ENCODE data around the gene CTSE.
"Not testable (repeated sequence)": the region's sequence is repeated elsewhere in the genome, so short reads cannot be mapped to it uniquely, and the experiment has no call there.

The CTSE gene

DNA sequence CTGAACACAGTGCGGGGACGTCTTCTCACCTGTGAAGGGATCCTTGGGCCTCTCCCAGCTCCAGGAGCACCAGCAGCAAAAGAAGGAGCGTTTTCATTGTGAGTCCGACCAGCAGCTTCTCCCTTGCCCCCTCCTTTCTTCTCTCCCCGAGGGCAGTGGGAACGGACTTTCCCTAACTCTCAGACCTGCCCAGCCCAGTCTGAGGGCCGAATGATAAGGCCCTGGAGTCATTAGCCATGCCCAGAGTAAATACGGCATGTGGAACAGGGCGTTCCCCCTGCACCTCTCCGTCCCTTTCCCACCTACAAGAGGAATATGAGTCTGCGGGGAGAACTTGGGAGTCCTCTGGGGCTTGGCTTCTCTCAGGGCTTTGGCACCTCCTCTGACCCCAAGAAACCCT lies at the start of gene CTSE:
Gene CTSE, minus strand, starts transcription at position 201 of the 400 bp plus-strand sequence. Its CDS starts 104 bp downstream, at position 97.
- no peak for DNase-seq

DNA sequence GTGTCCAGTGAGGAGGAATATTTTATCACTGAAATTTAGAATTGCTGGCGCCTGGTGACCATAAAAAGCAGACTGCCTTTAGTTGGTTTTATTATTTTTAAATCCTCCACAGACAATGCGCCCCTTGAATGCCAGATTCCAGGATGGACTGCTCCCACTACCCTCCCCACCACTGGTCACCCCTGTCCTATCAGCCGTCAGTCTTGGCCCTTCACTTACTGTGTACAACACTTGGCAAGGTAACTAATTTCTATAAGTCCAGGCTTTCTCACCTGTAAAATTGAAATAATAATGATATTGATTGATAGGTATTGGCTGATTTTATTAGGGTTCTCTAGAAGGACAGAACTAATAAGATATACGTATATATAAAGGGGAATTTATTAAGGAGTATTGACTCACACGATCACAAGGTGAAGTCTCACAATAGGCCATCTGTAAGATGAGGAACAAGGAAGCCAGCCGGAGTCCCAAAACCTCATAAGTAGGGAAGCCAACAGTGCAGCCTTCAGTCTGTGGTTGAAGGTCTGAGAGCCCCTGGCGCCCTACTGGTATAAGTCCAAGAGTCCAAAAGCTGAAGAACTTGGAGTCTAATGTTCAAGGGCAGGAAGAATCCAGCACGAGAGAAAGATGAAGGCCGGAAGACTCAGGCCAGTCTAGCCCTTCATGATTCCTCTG lies 47.1 kb upstream of the CTSE start:
- no peak for DNase-seq

DNA sequence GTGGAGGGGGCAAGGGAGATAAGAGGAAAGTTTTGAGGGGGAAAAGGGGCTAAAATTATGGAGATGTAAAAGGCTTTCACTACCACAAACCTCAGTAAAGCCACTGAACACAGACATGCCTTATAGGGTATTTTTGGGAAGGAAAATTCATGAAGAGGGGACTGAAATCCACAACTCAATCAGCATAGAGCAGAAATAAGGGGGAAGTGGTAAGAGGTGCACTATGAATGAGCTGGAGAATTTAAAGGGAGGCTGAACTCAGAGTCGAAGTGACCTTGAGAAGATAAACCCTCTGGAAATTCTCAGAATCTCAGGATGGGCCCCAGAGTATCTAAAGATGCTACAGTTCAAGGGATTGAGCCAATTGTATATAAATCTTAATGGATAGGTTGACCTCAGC lies 44.6 kb upstream of the CTSE start:
- no peak for DNase-seq

DNA sequence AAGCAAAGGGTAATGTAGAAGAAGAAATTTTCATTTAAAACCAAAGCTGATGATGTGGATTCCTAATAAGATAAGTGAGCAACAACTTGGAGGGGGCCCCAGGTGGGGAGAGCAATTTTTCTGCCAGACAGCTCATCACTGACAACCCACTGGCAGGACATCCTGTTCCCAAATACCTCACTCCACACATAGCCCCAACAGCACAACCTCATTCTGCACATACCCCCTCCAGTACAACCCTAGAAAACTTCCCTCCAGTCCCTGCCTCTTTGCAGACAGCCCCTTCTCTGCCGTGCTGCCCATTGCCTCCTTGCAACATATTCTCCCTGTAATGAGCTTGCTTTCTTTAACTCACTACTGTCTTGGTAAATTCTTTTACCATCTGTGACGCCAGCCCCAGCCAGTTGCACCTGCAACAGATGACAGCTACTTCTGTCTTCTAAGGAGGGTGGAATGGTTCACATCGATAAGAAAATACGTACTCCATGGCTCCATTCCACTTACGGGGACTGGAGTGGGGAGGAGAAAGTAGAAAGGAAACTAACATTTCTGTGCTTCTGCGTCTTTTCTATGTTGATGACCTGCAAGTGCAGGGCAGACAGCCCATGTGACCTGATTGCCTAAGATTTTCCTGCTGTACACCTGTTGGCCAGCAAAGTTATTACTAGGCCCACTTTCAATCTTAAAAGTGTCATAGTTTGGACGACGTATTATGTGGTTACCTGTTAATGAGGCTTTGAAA lies 44.0 kb upstream of the CTSE start:
- DNase-seq: no peak

DNA sequence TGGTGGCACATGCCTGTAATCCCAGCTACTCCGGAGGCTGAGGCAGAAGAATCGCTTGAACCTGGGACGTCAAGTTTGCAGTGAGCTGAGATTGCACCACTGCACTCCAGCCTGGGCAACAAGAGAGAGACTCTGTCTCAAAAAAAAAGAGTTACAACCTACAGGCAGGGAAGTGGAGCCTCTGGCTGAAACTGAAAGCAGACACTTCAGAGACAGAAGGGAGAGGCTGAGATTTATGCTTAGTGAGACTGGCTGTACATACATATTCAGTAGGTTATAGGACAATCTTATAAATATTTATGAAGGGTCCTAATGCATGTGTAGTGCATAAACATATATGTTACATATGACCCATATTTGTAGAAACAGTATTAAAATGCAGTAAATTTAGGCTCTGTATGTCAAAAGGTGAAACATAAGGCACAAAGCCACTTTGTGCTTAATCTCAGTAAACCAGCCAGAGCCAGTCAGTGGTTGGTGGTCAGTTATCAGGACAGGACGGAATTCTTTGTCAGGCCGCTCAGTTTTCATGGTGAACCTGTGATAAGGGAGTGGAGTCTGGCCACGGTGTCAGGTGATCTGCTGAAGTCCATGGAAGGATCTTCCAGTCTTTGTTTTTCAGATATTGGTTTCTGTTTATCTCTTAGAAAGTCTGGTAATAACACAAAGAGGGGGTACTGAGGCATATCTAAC lies 42.9 kb upstream of the CTSE start:
- no peak for DNase-seq

DNA sequence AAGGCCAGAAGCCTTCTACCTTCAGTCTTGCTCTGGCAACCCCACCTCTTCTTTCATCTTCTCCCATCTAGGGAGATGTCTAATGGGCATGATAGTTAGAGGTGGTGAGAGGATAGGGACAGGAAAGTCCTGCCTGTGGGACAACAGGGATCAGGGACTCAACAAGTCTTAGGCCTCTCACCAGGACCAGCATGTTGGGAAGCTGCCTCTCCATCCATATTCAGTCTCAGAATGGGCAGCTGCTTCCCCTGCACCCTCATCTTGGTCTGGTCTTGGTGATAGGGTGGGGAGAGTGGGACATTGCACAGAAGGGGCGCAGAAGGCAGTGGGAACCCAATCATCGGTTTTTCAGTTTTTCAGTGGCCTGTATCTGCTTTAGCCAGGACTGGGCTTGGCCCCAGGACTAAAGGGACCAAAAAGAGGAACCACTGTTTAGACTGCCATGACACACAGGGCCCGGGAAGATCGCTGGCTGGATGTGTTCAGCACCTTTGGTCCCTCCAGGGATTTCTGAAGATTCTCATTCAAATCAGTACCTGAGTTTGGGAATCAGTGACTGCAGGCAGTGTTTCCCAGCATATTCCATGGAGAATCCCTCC lies 42.0 kb upstream of the CTSE start:
- no peak for DNase-seq

DNA sequence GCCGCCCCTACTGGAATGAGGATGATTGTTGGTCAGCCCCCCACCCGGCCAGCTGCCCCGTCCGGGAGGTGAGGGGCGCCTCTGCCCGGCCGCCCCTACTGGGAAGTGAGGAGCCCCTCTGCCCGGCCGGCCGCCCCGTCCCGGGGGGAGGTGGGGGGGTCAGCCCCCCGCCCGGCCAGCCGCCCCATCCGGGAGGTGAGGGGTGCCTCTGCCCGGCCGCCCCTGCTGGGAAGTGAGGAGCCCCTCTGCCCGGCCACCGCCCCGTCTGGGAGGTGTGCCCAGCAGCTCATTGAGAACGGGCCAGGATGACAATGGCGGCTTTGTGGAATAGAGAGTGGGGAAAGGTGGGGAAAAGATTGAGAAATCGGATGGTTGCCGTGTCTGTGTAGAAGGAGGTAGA lies 40.8 kb upstream of the CTSE start:
- DNase-seq: not testable (repeated sequence)

DNA sequence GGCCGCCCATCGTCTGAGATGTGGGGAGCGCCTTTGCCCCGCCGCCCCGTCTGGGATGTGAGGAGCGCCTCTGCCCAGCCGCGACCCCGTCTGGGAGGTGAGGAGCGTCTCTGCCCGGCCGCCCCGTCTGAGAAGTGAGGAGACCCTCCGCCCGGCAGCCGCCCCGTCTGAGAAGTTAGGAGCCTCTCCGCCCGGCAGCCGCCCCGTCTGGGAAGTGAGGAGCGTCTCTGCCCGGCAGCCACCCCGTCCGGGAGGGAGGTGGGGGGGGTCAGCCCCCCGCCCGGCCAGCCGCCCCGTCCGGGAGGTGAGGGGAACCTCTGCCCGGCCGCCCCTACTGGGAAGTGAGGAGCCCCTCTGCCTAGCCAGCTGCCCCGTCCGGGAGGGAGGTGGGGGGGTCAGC lies 40.3 kb upstream of the CTSE start:
- not testable (repeated sequence) for DNase-seq

DNA sequence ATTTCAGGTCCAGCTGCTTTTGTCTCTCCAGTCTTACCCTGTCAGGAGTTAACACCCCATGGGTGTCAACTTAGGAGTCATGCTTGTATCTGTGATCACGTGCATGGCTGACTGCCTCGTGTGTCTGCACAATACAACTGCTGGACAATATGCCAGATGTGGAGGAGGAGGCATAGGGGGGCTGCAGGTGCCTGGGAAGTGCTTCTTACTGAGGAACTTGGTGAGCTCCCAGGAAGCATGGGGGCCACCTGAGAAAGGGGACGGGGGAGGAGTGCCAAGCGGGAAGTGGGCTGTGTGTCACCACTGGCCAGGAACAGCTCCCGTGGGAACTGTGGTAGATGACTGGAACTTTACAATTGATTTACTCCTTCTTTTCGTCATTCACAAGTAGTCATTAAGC lies 38.8 kb upstream of the CTSE start:
- DNase-seq: no peak

DNA sequence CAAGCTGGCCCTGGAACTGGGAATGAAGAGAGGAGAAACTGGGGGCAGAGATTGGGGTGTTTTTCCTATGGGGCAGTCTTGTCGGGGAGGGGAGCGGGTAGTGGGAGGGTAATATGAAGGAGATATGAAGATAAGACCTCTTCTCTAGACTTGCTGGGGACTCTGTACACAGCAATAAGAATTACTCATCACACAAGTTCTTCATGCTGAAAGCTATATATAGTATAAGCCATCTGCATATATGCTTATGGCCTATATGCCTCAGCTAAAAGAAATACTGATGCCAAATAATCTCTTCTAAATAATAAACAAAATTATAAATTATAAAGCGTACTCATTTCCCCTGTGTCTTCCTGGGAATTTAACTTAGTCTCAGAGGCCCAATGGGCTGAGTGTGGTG lies 37.1 kb upstream of the CTSE start:
- DNase-seq: no peak

DNA sequence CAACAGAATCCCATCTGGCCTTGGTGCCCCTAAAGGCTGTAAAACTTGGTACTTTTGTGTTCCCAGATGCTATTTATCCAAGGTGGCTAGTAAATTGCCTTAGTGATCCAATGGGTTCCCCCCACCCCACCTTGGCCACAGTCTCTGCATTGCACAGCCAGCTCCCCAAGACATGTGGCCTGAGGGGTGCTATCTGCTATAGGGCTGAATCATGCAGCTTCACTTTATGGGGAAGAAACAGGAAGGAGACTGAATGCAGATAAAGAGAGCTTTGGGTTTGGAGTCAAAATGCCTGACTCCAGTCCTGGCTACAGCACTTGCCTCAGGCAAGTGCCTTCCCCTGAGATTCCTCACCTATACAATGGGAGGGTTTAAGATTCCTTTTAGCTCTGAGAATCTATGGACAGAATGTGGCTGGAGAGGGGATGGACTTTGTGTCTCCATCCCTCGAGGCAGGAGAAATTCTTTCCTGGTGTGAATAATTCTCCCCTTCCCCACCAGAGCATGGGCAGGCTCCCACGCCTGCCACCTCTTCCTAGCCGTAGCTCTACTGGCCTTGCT lies 35.7 kb upstream of the CTSE start:
- no peak for DNase-seq

DNA sequence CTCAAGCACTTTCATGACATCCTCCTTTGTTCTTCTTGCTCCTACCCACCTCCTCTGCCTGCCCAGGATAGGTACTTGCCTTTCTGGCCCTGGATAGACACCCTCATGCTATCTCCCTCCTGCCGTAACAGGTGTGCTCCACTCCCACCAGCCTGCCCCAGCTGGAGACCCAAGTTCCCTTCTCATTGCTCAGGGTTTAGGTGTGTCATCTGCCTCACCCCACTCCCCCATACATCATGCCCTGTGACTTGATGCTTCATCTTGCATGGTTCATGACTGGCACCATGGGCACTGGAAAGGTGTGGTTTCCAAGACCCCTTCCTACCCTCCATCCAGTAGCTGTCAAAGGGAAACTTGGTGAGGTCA lies 35.2 kb upstream of the CTSE start:
- no peak for DNase-seq

DNA sequence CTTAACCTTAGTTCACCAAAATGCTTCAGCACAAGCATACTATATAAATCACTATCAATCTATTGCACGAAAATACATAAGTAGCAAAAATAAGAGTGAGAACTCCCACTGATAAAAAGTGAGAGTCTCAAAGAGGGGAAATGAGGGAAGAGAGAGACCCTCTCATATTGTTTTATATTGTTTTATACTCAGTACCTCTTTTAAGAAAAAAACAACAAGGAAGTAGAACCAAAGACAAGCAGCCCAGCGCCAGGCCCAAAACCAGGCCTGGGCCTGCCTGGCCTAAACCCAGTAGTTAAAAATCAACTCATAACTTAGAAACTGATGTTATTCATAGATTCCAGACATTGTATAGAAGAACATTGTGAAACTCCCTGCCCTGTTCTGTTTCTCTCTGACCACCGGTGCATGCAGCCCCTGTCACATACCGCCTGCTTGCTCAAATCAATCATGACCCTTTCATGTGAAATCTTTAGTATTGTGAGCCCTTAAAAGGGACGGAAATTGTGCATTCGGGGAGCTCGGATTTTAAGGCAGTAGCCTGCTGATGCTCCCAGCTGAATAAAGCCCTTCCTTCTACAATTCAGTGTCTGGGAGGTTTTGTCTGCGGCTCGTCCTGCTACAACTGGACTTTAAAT lies 34.7 kb upstream of the CTSE start:
- DNase-seq: not testable (repeated sequence)

DNA sequence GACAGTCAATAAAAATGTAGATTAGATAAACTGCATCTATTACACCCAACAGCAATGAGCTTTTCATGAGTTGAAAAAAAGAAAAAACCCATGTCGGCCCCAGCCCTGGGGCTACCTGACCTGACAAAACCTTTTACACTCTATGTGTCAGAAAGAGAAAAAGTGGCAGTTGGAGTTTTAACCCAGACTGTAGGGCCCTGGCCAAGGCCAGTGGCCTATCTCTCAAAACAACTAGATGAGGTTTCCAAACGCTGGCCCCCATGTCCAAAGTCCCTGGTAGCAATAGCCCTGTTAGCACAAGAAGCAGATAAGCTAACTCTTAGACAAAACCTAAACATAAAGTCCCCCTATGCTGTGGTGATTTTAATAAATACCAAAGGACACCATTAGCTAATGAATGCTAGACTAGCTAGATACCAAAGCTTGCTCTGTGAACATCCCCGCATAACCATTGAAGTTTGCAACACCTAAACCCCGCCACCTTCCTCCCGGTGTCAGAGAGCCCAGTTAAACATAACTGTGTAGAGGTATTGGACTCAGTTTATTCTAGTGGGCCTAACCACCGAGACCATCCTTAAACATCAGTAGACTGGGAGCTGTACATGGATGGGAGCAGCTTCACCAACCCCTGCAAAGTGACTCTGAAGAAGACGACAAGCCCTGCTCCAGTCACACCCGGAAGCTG lies 32.1 kb upstream of the CTSE start:
- DNase-seq: not testable (repeated sequence)

DNA sequence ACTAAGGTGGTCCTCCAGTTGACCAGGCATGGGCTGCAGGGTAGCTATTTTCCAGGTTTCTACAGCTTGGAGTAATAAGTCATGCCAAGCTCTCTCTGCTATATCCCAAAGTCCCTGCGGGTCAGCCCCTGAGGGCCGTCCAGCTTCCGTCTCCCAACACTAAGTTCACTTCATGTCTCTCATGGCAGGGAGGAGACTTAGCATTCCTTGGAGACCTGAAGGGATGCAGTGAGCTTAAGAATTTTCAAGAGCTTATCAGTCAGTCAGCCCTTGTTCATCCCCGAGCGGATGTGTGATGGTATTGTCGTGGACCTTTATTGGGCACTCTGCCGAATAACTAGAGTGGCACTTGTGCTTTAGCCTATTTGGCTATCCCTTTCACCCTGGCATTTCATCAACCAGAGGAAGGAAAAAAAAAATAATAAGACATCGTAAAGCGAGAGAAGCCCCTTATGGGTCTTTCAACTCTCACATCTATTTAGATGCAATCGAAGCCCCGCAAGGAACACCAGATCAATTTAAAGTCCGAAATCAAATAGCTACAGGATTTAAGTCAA lies 31.5 kb upstream of the CTSE start:
- not testable (repeated sequence) for DNase-seq

DNA sequence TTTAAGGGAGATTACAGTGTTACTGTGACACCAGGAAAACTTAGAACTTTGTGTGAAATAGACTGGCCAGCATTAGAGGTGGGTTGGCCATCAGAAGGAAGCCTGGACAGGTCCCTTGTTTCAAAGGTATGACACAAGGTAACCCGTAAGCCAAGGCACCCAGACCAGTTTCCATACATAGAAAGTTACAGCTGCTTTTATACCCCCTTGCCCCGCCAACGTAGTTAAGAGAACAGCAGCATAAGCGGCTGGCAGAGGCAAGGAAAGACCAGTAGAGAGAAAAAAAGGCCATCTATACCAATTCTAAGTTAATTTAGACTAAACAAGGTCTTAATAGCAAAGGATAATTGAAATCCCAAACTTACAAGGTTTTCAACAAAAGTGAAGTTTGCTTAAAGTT lies 29.9 kb upstream of the CTSE start:
- not testable (repeated sequence) for DNase-seq

DNA sequence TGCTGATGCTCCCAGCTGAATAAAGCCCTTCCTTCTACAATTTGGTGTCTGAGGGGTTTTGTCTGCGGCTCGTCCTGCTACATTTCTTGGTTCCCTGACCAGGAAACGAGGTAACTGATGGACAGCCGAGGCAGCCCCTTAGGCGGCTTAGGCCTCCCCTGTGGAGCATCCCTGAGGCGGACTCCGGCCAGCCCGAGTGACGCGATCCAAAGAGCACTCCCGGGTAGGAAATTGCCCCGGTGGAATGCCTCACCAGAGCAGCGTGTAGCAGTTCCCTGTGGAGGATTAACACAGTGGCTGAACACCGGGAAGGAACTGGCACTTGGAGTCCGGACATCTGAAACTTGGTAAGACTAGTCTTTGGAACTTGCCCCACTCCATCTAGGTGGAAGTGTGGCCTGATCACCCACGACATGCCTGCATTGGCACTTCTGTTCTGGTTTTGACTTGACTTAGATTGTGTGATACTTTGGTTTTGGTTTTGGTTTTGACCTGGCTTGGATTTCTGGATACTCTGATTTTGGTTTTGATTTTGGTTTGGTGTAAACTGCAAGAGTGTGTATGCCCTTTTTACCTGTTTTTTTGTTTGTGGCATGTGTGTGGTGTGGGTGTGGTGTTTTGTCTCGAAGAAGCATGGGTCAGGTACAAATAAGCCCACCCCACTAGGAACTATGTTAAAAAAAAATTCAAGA lies 29.4 kb upstream of the CTSE start, which contains the start of gene RHEX:
Gene RHEX, plus strand, starts transcription at position 255 of the 692 bp plus-strand sequence. CDS start 44,656 bp downstream, outside the sequence.
- DNase-seq: not testable (repeated sequence)

DNA sequence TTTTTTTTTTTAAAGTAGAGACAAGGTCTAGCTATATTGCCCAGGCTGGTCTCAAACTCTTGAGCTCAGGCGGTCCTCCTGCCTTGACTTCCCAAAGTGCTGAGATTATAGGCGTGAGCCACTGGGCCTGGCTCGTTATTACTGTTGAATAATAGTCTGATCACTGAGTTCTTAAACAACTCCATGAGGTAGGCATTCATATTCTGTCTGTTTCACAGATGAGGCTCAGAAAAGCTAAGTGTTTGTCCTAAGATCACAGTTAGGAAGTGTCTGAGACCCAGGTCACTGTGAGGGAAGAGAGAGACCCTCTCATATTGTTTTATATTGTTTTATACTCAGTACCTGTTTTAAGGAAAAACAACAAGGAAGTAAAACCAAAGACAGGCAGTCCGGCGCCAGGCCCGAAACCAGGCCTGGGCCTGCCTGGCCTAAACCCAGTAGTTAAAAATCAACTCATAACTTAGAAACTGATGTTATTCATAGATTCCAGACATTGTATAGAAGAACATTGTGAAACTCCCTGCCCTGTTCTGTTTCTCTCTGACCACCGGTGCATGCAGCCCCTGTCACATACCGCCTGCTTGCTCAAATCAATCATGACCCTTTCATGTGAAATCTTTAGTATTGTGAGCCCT lies 28.7 kb upstream of the CTSE start:
- not testable (repeated sequence) for DNase-seq

DNA sequence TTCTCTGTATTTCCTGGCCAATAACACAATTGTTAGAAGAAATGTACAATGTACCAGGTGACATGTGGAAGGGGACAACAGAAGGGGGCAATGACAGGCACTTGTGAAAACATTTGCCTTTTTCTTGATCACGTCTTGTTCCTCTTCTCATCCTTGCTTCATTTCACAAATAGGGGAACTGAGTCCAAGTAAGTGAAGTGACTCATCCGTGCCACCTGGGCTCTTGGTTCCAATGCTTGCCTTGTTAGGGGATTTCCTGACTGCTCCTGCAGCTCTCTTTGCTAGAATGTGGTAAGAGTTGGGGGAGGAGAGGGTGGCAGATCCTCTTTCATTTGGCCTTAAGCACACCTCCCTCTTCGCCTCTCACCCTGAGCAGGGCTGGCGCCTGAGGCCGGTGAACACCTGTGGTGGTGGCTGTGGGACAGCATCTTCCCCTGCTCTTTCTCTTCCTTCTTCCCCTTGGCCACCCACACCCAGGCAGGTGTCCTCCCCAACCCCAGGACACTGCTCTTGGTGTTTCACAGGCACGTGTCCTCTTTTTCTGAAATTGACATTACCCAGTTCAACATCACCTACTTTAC lies 27.1 kb upstream of the CTSE start:
- DNase-seq: peak; percentile 38
